ENCODE data around the gene KLHL13. TPM values are rescaled to one million over a fixed set of nuclear protein-coding genes. Genes with fewer than 3 reads are reported as not detected.

The KLHL13 gene
- total RNA-seq, 2 experiments from 2014 or later: not detected

Other genes starting within 250 kb of the KLHL13 start
- gene WDR44, start 229.3 kb upstream of the KLHL13 start, total RNA-seq: 10 to 100 TPM; 18.9 to 19.9 TPM

All from activated CD4-positive, alpha-beta memory T cell treated with anti-CD3 and anti-CD28 coated beads, Interleukin-2, amount 10 ng/mL, durations not matched to agents 7 days and 5 days (primary cell).